K562 (cell line): Measurements from ENCODE around the gene NAA80. TPM values are rescaled to one million over a fixed set of nuclear protein-coding genes. Genes with fewer than 3 reads are reported as not detected.

ENCODE experiments used
- BACH1 ChIP-seq: fragments of 200-800 bp; sonication (Bioruptor generic); IDR thresholded peaks from 2 replicates; pipeline ENCODE4 v1.6.1; 2016; ENCODE audit warnings: missing genetic modification characterization, missing compliant biosample characterization
- COPS2 ChIP-seq: fragments of 450-650 bp; conservative IDR thresholded peaks from 2 replicates; pipeline ENCODE4 v1.6.1; 2016; ENCODE audit warnings: mild to moderate bottlenecking, moderate library complexity
- FOXP1 ChIP-seq: sonication (generic); formaldehyde crosslinking; IDR thresholded peaks from 2 replicates; pipeline ENCODE4 v1.8.0; 2022; ENCODE audit warnings: mild to moderate bottlenecking, missing genetic modification reagents
- GATAD2B ChIP-seq: fragments of 450-650 bp; IDR thresholded peaks from 2 replicates; pipeline ENCODE4 v1.6.1; 2017; ENCODE audit warnings: mild to moderate bottlenecking, borderline replicate concordance
- MTA1 ChIP-seq: fragments of 450-650 bp; IDR thresholded peaks from 2 replicates; pipeline ENCODE4 v1.6.1; 2017; ENCODE audit warnings: borderline replicate concordance
- NEUROD1 ChIP-seq: fragments of 150-350 bp; IDR thresholded peaks from 2 replicates; pipeline ENCODE4 v1.6.1; 2014; ENCODE audit warnings: borderline replicate concordance, low read length, low read depth; ENCODE audit not compliant: partially characterized antibody
- OTX1 ChIP-seq: fragments of 450-650 bp; formaldehyde crosslinking; IDR thresholded peaks from 2 replicates; pipeline ENCODE4 v1.4.0; 2022; ENCODE audit warnings: mild to moderate bottlenecking
- SMAD4 ChIP-seq: fragments of 250-450 bp; sonication (Bioruptor Pico); conservative IDR thresholded peaks from 2 replicates; pipeline ENCODE4 v1.8.0; 2021; ENCODE audit warnings: inconsistent platforms, mild to moderate bottlenecking, moderate library complexity
- TCFL5 ChIP-seq: fragments of 250-450 bp; sonication (Bioruptor Pico); conservative IDR thresholded peaks from 2 replicates; pipeline ENCODE4 v1.6.1; 2021; ENCODE audit warnings: mild to moderate bottlenecking, moderate library complexity, matching md5 sums
- THRAP3 ChIP-seq: fragments of 450-650 bp; IDR thresholded peaks from 2 replicates; pipeline ENCODE4 v1.6.1; 2016; ENCODE audit warnings: mild to moderate bottlenecking, inconsistent platforms, borderline replicate concordance
- ZBTB7A ChIP-seq: IDR thresholded peaks from 2 replicates; pipeline ENCODE4 v1.6.1; 2011; ENCODE audit warnings: low read depth, mild to moderate bottlenecking, low read length, moderate library complexity, borderline replicate concordance; ENCODE audit not compliant: control insufficient read depth
- ZNF57 ChIP-seq: fragments of 450-650 bp; formaldehyde crosslinking; IDR thresholded peaks from 2 replicates; pipeline ENCODE4 v1.4.0; 2020; ENCODE audit warnings: mild to moderate bottlenecking, moderate library complexity
- polyA plus RNA-seq, 8 experiments: library from polyadenylated mRNA; depleted of rRNA in 4 of 8; stranded (reverse) in 5 of 8; unstranded in 3 of 8; fragments of >200 nt; fragmentation: Nextera tagmentation in 2 of 8; fragmentation: Illumina TruSeq in 1 of 8; extraction: Ambion mirVana in 2 of 8; extraction: Trizol in 1 of 8; gene quantifications; 2 replicates each; pipeline versions ENCODE4 v1.2.1 to v1.2.3, GENCODE V29; 2011 to 2014; ENCODE audit warnings: inconsistent platforms in 1 of 8, missing spikeins in 1 of 8
- total RNA-seq, 7 experiments: library from RNA; depleted of rRNA in 6 of 7; stranded (reverse); fragments of >200 nt in 6 of 7; fragmentation: Illumina TruSeq in 2 of 7; extraction: Trizol in 2 of 7; gene quantifications; 2 replicates each; pipeline versions ENCODE4 v1.2.1 to v1.2.3, GENCODE V29; 2011 to 2021; ENCODE audit warnings: low replicate concordance in 1 of 7
- TF ChIP-seq, protein P1 (sequence below): fragments of 150-350 bp; conservative IDR thresholded peaks from 2 replicates; pipeline ENCODE4 v1.6.1; 2014; ENCODE audit warnings: low read length
- TF ChIP-seq, protein P2 (sequence below): IDR thresholded peaks from 2 replicates; pipeline ENCODE4 v1.6.1; 2011; ENCODE audit not compliant: insufficient read length; ENCODE audit errors: extremely low read depth
- TF ChIP-seq, protein P3 (sequence below): sonication (generic); formaldehyde crosslinking; IDR thresholded peaks from 2 replicates; pipeline ENCODE4 v1.8.0; 2022; ENCODE audit warnings: mild to moderate bottlenecking, missing genetic modification reagents, borderline replicate concordance
- TF ChIP-seq, protein P4 (sequence below): sonication (generic); formaldehyde crosslinking; IDR thresholded peaks from 2 replicates; pipeline ENCODE4 v1.8.0; 2022; ENCODE audit warnings: mild to moderate bottlenecking, missing genetic modification reagents
- TF ChIP-seq, protein P5 (sequence below): sonication (generic); formaldehyde crosslinking; IDR thresholded peaks from 2 replicates; pipeline ENCODE4 v1.8.1; 2023; ENCODE audit warnings: mild to moderate bottlenecking, missing genetic modification reagents

Gene NAA80
- total and polyA plus RNA-seq, 9 of the 15 experiments (the other 6 are each of a cell fraction or from before 2014, with no cell fraction given), result 0.82 to 24.0 (median 8.6) TPM

DNA sequence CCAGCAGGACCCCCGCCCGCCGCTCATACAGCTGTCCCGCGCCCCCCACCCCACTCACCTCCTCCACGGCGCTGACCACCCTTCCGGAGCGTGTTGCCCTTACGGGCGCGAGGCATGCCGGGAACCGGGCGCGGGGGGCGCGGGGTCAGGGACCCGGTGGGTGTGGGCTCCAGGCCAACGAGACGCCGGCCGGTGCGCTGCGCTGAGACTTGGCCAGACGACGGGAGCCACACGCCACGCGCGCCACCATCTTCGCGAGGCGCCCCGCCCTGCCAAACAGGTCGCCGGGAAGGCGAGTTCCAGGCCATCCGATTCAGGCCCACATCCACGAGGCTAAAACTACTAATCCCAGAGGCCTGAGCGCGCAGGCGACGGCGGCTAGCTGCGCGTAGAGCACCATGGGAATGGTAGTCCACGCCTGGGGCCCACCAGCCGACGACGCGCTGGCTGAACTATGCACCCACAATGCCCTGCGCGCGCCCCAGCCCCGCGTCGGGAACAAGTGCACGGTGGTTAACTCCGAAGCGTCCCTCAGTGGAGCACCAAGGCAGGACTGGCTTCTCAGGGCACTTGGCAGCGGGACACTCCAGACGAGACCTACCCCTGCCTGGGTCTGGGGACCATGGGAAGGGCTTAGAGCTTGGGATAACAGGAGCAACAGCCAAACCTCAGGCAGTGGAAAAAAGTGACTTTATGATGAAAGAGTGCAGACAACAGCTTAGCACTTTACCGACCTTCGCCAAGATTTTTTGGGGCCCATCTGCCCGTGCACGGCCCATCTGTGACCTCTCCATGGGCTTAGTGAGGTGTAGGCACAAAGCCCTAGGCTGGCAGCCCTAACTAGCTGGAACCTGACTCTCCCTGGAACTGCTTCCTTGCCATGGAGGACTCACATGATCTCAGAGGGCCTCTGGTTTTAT lies 6.8 kb downstream of the NAA80 start, which contains the start of gene IFRD2 (continued):
- TF ChIP-seq ZNF57 (CRISPR knock-in tag), result no peak
- peak; percentile 85; the same call in 1 of the 2 replicates for TF ChIP-seq BACH1 (tag)
- no peak for TF ChIP-seq FOXP1 (CRISPR knock-in tag)
- TF ChIP-seq, protein P1, sequence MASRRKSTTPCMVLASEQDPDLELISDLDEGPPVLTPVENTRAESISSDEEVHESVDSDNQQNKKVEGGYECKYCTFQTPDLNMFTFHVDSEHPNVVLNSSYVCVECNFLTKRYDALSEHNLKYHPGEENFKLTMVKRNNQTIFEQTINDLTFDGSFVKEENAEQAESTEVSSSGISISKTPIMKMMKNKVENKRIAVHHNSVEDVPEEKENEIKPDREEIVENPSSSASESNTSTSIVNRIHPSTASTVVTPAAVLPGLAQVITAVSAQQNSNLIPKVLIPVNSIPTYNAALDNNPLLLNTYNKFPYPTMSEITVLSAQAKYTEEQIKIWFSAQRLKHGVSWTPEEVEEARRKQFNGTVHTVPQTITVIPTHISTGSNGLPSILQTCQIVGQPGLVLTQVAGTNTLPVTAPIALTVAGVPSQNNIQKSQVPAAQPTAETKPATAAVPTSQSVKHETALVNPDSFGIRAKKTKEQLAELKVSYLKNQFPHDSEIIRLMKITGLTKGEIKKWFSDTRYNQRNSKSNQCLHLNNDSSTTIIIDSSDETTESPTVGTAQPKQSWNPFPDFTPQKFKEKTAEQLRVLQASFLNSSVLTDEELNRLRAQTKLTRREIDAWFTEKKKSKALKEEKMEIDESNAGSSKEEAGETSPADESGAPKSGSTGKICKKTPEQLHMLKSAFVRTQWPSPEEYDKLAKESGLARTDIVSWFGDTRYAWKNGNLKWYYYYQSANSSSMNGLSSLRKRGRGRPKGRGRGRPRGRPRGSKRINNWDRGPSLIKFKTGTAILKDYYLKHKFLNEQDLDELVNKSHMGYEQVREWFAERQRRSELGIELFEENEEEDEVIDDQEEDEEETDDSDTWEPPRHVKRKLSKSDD, result no peak
- TF ChIP-seq OTX1, result no peak
- TF ChIP-seq COPS2, result no peak
- TF ChIP-seq, protein P2, sequence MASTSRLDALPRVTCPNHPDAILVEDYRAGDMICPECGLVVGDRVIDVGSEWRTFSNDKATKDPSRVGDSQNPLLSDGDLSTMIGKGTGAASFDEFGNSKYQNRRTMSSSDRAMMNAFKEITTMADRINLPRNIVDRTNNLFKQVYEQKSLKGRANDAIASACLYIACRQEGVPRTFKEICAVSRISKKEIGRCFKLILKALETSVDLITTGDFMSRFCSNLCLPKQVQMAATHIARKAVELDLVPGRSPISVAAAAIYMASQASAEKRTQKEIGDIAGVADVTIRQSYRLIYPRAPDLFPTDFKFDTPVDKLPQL, result no peak
- peak; percentile 93 for TF ChIP-seq MTA1
- TF ChIP-seq, protein P3, sequence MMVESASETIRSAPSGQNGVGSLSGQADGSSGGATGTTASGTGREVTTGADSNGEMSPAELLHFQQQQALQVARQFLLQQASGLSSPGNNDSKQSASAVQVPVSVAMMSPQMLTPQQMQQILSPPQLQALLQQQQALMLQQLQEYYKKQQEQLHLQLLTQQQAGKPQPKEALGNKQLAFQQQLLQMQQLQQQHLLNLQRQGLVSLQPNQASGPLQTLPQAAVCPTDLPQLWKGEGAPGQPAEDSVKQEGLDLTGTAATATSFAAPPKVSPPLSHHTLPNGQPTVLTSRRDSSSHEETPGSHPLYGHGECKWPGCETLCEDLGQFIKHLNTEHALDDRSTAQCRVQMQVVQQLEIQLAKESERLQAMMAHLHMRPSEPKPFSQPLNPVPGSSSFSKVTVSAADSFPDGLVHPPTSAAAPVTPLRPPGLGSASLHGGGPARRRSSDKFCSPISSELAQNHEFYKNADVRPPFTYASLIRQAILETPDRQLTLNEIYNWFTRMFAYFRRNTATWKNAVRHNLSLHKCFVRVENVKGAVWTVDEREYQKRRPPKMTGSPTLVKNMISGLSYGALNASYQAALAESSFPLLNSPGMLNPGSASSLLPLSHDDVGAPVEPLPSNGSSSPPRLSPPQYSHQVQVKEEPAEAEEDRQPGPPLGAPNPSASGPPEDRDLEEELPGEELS (CRISPR knock-in tag), result no peak
- no peak for TF ChIP-seq GATAD2B
- peak; percentile 89 for TF ChIP-seq SMAD4 (CRISPR knock-in tag)
- no peak for TF ChIP-seq THRAP3
- TF ChIP-seq, protein P4, sequence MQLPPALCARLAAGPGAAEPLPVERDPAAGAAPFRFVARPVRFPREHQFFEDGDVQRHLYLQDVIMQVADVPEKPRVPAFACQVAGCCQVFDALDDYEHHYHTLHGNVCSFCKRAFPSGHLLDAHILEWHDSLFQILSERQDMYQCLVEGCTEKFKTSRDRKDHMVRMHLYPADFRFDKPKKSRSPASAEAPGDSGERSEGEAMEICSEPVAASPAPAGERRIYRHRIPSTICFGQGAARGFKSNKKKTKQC (CRISPR knock-in tag), result no peak
- 0 out of 2 replicates have a peak, but pooled peaks have one; percentile 18 for TF ChIP-seq TCFL5 (CRISPR knock-in tag)
- no peak for TF ChIP-seq NEUROD1
- TF ChIP-seq, protein P5, sequence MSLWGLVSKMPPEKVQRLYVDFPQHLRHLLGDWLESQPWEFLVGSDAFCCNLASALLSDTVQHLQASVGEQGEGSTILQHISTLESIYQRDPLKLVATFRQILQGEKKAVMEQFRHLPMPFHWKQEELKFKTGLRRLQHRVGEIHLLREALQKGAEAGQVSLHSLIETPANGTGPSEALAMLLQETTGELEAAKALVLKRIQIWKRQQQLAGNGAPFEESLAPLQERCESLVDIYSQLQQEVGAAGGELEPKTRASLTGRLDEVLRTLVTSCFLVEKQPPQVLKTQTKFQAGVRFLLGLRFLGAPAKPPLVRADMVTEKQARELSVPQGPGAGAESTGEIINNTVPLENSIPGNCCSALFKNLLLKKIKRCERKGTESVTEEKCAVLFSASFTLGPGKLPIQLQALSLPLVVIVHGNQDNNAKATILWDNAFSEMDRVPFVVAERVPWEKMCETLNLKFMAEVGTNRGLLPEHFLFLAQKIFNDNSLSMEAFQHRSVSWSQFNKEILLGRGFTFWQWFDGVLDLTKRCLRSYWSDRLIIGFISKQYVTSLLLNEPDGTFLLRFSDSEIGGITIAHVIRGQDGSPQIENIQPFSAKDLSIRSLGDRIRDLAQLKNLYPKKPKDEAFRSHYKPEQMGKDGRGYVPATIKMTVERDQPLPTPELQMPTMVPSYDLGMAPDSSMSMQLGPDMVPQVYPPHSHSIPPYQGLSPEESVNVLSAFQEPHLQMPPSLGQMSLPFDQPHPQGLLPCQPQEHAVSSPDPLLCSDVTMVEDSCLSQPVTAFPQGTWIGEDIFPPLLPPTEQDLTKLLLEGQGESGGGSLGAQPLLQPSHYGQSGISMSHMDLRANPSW (CRISPR knock-in tag), result no peak
- peak; percentile 77; the same call in 1 of the 2 replicates for TF ChIP-seq ZBTB7A
